SHP77 (cell line): ENCODE measurements around the gene GAB1.

Experiments
- DNase-seq, 2 experiments: peaks; one replicate each; lab custom pipeline; 2025; lab: John Stamatoyannopoulos, UW

The GAB1 gene

GRCh38 chr4:143389579-143390195 lies 53.0 kb downstream of the GAB1 start:
- no peak for DNase-seq

GRCh38 chr4:143390764-143391163 lies 54.1 kb downstream of the GAB1 start:
- no peak for DNase-seq

DNA sequence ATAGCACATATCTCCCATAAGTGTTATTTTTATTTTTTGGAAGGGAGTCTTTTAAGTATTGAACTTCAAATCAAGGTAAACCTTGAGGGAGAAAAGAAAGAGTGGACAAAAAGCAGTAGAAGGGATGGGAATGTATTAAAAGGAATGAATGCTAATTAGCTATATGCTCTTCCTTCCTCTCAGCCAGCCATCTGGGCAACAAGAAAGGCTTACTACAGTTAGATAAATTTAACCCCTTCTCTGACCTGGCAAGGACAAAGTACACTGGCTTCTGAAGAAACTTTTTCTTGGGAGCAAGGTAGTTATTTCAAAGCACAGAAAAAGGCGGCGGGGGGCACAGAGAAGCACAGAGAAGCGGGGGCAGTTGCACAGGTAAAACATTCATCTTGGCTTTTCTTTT lies 54.6 kb downstream of the GAB1 start:
- DNase-seq: no peak

DNA sequence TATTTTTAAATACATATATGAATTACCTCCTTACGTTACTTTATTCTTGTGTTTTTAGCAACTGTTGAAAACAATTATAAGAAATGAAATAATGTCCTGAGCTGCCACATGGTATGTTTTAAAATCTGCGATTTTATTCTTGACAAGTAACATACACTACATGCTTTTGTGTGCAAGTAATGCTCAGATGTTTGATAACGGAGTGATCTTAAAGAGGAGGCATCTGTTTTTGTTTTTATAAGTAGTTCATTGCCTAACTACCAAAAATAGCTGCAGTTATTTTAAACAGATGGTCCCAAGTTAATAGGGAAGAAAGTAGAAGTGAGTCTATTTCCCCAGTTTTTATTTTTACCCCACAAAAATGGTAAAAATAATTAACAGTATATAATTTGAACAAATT lies 55.2 kb downstream of the GAB1 start:
- DNase-seq: no peak

- DNase-seq: no peak
These were observed 56.5 kb downstream of the GAB1 start for GRCh38 chr4:143393195-143393594.

- no peak for DNase-seq
These were observed 58.2 kb downstream of the GAB1 start for GRCh38 chr4:143394739-143395453.

DNA sequence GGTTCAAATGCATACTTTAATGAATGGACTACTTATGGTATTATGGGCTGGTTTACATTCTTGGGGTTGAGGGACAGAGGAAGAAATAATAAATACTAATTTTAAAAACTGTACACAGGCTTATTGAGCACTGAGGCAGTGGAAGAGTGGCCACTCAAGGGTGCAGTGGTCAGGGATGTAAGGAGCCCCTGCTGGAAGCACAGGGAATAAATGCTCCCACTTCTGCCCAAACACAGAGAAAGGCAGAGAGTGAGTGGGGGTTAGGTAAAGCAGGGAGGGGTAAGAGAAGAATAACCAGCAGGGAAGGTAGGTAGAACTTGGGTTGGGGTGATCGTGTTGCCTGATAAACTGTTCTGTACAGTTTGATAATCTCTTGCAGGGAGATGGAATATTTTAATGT lies 60.0 kb downstream of the GAB1 start:
- no peak for DNase-seq

DNA sequence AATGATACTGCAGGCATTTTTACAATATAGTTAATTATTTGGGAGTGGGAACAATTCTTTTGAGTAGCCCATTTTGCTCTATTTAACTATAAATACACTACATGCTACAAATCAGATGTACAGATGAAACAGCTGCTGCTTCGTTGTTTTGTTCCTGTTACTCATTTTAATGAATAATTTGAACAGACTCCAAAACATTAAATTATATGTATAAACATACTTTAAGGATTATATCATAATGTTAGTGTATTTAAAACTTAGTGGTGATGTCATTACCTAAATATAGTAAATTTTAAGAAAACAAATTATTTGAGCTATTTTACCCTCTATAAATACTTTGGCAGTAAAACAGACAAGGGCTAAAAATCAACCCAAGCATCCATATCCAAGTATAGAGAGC lies 60.7 kb downstream of the GAB1 start:
- DNase-seq: no peak

DNA sequence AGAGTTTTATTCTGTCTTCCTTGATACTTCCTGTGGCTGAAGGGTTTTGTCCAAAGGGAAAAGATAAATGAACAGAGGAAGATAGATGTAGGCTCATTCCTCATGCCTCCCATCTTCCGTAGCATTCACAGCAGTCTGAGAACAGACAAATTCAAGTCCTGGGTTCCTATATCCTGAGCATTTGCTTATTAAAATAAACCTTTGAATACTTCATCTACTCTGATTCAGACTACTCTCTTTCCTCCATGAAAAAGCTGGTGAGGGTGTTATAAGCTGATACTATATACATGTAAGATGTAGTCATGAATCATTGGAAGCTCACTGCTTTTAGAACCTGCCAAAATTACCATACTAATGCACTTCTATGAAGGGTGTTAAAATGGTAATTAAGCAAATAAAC lies 61.2 kb downstream of the GAB1 start:
- no peak for DNase-seq

DNA sequence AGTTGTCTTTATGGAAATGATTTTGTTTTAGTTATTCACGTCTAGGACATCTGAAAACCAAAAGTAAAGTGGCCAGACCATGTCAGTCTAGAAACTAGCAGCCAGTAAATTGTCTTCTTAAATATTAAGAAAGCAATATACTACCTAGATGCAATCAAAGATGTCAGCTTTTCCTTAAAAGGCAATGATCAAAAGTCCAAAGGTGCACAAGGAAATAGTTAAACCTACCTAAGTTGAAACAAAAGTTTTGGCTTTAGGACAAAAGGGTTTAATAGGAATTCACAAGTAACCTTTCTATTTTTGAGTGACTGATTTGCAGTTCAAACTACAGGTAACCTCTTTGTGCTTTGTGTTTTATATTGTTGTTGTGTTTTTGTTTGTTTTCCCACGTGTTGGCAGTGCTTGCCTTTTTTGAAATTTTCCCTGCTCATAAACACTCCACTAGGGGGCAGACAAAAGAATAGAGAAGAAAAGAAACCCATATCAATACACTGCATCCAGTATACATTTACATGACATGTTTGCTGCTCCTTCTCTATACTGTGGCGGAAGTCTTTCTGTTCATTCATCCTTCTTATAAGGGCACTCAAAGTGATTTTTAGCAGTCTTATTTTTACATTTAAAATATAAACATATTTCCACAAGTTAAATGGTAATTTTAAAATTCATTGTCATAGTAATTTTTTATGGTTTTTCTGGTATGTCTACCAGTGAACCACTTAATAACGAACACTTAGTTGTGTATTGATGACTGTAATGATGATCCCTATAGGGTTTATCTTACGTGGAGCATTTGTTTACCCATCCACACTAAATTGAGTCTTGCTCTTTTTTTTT lies 62.7 kb downstream of the GAB1 start:
- no peak for DNase-seq

DNA sequence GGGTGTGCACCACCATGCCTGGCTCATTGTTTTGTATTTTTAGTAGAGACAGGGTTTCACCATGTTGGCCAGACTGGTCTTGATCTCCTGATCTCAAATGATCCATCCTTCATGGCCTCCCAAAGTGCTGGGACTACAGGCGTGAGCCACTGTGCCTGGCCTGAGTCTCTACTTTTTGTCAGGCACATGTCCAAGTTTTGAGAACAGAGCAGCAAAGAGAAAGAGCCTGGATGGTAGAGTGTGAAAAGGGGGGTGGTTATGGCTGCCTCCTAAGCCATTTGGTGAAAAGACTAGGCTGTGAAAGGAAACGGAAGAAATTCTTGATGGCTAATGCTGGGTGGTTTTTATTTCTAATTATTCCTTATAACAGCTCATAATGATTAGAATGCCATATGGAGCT lies 63.4 kb downstream of the GAB1 start:
- no peak for DNase-seq

DNA sequence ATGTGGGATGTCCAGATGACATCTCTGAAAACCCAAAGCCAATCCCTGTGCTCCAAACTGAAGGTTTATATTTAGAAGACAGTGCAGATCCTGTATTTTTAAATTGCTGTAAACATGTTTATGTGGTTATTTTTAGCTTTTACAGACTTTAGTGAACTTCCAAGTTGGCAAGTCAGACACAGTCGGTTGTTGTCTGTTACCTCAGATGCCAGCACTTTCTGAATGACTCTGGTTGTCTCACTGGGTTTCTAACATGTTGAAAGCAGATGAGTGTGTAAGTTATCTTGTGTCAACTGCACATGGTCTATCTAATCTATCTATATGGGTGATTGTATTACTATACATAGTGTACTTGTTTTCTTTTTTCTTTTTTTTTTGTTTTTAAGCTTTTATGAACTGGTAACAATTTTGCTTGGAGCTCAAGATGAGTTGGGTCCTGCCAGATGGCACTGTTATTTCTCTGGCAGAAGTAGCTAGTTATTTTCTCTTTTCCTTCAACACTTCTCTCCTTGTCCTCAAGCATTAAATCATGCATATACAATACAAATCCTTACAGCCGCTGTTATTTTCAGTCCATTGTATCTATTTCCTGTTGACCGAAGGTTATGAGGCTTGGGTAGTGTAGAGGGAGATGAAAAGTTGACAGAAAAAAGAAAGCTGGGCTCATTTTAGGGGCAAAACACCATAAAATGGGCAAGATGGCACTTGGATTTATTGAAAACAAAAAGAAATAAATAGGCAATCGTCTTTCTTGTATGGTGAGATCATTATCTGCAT lies 66.3 kb downstream of the GAB1 start:
- no peak for DNase-seq

DNA sequence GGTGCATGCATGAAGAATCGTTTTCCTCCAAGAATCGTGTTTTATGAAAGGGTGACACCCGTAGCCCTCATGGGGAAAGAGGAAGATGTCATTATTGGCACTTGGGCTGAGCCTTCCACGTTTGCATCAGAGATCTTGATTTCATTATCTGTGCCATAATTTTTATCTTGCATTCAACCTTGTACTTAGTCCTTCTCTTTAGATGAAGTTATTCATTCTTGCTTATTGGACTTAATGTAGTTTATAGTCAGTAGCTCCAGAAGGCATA lies 66.8 kb downstream of the GAB1 start:
- no peak for DNase-seq

DNA sequence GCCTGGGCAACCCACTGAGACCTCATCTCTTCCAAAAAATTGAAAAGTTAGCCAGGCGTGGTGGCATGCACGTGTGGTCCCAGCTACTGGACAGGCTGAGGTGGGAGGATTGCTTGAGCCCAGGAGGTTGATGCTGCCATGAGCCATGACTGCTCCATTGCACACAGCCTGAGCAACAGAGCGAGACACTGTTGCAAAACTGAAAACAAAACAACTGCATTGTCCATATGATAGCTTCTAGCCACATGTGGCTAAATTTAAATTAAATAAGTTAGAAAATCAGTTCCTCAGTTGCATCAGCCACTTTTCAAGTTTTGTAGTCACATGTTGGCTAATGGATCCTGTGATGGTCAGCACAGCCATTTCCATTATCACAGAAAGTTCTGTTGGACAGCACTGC lies 67.9 kb downstream of the GAB1 start:
- DNase-seq: no peak

- no peak for DNase-seq
These were observed 68.5 kb downstream of the GAB1 start for GRCh38 chr4:143405075-143405730.

DNA sequence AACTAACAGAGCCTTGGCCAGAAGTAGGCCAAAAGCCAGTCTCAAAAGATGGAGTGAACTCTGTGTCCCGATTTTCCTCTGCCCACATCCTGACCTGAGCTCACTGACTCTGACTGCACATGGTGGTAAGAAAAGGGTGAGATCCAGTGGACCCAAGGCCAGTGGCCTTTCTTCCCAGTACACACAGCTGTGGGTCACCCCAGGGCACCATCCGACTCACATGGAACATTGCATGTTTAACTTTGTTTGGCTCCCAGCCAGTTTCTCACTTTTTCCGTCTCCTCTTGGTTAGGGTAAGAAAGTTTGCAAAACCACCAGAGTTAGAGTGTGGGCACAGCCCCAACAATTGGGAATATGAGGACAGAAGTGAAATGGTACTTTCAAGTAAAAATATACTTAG lies 69.8 kb downstream of the GAB1 start:
- DNase-seq: no peak

DNA sequence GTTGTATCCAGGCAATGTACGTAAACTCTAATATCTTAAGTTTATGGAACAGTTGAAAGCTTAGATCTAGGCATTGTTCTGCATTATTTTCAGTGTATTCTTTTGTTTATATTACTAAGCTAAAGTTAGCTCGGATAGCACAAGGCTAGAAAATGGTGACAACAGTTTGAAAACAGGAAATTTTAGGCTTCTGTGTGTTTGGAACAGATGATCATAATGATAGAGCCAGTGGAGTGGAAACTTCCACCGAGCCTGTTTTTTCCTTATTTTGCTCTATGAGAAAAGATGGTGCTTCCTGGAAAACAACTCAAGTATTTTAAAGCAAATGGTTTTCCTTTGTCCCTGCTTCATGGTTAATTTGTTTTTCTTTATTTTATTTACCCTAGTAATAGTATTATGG lies 70.8 kb downstream of the GAB1 start:
- no peak for DNase-seq

DNA sequence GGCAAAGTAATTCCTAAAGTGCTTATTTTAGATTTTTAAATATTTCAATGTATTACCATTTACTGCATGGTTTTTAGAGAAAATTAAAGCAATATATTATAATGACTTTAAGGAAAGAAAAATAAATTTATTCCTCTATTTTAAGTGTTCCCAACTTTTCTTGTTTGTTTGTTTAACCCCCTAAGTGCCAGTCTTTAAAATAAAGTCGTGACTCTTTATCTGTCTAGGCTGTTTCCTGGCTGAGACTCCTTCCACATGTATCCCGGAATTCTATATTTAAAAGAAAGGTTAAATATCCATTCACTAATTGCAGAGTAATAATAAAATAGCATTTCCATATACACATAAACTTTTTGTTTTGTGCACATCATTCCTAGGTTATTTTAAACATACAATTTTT lies 71.2 kb downstream of the GAB1 start:
- DNase-seq: no peak

GRCh38 chr4:143410015-143410414 lies 73.3 kb downstream of the GAB1 start:
- DNase-seq: no peak

- DNase-seq: no peak
These were observed 75.1 kb downstream of the GAB1 start for GRCh38 chr4:143411527-143412419.

- DNase-seq: no peak
These were observed 75.7 kb downstream of the GAB1 start for GRCh38 chr4:143412420-143412758.
